Subcutaneous adipose tissue (tissue), 4 donors: ENCODE data around the gene RTP4. TPM values are rescaled to one million over a fixed set of nuclear protein-coding genes. Genes with fewer than 3 reads are reported as not detected.

Source experiments
- CTCF ChIP-seq: fragments of 450-650 bp; IDR thresholded peaks from one replicate; pipeline ENCODE4 v1.5.1; 2016; ENCODE audit warnings: low read depth, mild to moderate bottlenecking, control low read depth, antibody characterized with exemption, moderate library complexity
- total RNA-seq, 4 donors: library from RNA; depleted of rRNA; stranded (reverse); fragments of >200 nt; gene quantifications; one replicate each; pipeline ENCODE4 v1.1.0, GENCODE V29; 2016

The RTP4 gene
- total RNA-seq: 1 to 10 TPM; 1.1 to 2.7 (median 1.3) TPM

GRCh38 chr3:187368251-187369088 is at the start of gene RTP4:
RTP4 (plus strand) TSS chr3:187368385; CDS start chr3:187368442, 57 bp downstream.
- TF ChIP-seq CTCF: no peak

- no peak for TF ChIP-seq CTCF
These were observed 49.2 kb upstream of the RTP4 start for GRCh38 chr3:187318819-187319616.

GRCh38 chr3:187319699-187320302 is 48.4 kb upstream of the RTP4 start:
- TF ChIP-seq CTCF: no peak

- TF ChIP-seq CTCF: no peak
These were observed 46.4 kb upstream of the RTP4 start for GRCh38 chr3:187321766-187322165.

- TF ChIP-seq CTCF: no peak
These were observed 45.9 kb upstream of the RTP4 start for GRCh38 chr3:187322291-187322690.

GRCh38 chr3:187323091-187323490 is 45.1 kb upstream of the RTP4 start:
- TF ChIP-seq CTCF: no peak

- TF ChIP-seq CTCF: no peak
These were observed 42.6 kb upstream of the RTP4 start for GRCh38 chr3:187325632-187326031.
